GM21529 (cell line): Measurements from ENCODE around the gene RBPJ.
"Not testable (repeated sequence)": the region's sequence is repeated elsewhere in the genome, so short reads cannot be mapped to it uniquely, and the experiment has no call there.

ENCODE experiments used
- ATAC-seq: cut with Tn5 transposase; IDR thresholded peaks from one replicate; pipeline ENCODE4 v1.9.1; 2021; ENCODE audit not compliant: unreplicated experiment

Gene RBPJ

DNA sequence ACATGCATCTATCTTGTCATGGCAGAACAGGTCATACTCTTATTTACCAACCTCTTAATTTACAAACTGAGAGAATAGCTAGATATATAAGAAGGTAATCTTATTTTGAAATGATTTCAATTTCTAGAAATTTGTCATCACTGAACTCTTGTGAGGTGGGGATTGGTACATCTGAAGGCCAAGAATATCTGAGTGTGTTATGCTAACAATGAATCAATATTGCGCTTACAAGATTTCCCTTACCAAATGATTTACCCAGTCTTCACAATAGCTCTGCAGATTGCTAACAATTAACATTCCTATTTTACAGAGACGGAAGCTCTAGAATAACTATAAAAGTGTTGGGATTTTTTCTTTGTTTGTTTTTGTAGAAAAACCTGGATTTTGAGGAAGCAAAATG, 48.3 kb downstream of the RBPJ start:
- ATAC-seq: no peak

DNA sequence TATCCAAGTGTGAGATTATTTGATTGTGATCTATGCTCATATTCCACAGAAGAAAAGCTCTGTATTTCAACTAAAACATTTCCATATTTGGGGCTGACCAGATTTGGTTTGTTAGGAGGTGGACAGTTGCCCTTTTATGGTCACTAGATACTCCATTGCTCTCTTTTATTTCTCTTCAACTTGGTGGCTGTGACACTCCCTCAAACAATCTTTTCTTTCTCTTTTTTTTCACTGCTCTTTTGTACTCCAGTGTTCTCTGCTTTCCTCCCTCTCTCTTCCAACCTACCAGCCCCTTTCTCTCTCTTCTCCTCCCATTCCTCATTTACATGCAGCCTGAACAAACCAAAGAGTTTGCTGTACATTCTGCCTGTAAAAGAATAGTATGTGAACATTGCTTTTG, 48.8 kb downstream of the RBPJ start:
- ATAC-seq: no peak

DNA sequence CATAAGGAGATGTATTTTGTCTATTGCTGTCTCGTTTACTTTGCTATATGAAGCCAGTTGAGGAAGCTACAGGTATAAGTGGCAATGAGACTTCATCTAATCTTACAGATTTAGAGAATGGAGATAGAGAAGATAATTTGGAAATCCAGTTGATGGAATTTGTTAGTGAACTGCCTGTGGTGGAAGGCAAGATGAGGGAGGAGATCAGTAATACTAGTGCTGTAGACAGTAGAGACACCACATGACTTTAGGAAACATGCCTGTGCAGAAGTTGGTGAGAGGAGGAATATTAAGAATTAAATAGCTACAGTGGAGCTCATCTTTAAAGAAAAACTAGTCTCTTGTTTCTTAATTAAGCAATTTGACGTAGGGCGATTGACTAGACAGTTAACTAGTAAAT, 51.3 kb downstream of the RBPJ start:
- ATAC-seq: no peak

DNA sequence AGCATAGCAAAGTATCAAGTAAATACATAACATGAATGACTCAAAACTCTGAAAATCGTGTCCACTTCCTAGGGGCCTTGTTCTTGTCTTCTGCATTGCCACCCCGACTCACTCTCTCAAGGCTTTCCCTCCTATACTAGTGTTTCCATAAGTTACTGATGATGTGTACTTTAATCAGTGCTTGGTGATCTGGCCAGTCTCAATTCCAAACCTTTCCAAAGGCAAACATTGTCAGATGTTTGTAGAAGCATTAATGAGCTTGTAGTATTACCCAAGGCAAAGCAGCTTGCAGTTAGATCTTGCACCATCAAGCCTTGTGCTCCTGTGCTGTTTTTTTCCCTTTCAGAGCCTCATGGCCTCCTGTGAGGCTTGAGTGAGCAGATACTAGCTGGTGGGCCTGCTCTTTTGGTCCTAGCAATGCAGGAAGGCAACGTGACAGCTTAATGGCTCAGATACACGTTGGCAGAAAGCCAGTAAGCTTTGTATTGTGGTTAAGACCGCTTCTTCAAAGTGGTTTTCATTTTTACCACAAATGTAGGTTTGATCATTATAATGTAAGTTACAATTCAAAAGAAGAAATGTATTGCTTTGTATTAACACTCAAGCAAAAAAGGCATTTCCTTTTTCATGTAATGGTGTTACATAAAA, 51.8 kb downstream of the RBPJ start:
- peak; percentile 86 for ATAC-seq

DNA sequence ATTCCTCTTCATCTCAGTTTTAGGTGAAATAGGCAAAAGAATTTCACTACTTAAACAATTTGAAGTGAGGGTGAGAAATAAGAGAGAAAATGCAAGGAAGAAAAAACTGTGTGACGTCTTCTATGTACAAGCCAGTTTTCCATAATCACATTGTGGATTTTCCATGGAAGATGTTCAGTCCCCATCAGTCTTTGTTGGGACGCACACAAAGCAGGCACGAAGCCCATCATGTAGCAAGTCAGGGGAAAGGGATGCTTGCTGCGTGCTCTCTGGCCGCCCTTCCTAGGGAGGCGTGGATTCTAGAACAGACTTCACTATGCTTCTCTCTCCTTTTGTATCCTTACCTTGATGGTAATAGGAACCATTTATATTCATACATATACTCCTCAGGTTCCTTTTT, 54.7 kb downstream of the RBPJ start:
- ATAC-seq: no peak

DNA sequence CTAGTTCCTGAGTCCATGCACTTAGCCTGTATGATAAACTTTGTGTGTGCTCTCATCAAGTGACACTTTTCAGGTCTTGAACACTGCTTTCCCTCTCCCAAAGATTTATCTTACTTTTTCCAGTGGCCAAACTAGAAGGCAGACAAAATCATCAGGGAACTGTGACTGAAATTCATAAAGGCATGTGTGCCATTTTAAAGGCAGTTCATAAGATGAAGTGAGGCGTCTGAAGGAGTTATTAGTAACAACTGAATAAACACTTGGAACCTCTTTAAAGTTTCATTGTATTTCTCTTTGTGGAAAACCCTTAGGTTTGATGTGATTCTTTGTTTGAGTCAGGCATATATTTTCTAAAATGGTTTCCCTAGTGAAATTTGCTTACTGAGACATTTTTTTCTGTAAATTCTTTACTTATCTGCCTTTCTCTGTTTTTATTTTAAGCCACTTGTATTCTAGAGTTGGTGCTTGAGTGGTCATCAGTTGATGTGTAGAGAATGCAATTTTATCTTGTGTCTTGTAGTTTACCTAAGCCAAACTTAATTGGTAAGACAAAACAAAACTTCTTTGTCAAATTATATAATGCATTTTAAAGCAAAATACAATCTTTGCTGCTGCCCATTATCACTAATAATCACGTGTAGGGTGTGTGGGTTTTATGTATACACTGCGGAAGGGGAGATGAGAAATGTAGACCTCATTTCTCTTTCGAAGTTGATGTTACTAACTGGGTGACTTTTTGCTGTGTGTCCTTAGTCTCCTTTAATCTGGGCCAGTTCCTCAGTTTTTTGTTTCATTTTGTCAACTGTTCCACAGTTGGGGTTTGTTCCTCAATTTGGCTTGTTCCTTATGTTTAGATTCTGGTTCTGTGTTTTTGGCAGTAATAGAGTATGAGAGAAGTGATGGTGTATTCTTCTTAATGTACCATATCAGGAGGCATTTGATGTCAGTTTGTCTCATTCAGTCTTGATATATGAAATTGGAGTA, 56.8 kb downstream of the RBPJ start:
- ATAC-seq: no peak

DNA sequence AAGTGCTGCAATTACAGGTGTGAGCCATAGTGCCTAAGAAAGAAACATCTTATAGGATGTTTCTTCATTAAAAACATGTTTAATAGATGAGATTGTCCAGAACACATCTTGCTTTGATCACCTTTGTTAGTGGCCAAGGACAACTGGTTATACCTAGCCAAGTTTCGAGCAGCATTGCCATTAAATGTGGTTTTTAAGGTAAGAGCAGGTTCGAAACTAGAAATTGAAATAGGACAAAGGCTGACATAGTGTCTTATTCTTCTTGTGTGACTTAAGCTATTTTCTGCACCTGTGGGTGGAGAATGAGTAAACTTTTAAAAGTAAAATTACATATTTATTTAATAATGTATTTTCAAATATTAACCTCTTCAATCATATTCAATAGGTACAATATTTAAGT, 59.0 kb downstream of the RBPJ start:
- ATAC-seq: no peak

DNA sequence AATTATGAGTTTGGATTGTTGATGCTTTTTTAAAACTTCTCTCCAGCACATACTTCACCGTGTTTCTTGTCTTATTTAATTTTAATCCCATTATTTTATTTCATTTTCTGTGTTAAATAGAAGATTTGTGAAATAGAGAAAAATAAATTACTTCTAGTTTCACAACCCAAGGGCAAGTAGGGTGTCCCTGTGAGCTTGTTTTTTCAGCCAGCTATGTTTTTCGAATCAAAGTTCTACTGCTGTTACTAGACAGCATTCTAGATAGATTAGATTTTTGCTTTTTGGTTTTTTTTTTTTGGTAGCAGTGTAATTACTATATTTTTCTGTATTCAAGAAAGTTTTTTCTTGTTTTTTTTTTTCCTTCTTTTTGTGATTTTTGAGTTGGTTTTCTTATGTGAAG, 59.9 kb downstream of the RBPJ start:
- no peak for ATAC-seq

DNA sequence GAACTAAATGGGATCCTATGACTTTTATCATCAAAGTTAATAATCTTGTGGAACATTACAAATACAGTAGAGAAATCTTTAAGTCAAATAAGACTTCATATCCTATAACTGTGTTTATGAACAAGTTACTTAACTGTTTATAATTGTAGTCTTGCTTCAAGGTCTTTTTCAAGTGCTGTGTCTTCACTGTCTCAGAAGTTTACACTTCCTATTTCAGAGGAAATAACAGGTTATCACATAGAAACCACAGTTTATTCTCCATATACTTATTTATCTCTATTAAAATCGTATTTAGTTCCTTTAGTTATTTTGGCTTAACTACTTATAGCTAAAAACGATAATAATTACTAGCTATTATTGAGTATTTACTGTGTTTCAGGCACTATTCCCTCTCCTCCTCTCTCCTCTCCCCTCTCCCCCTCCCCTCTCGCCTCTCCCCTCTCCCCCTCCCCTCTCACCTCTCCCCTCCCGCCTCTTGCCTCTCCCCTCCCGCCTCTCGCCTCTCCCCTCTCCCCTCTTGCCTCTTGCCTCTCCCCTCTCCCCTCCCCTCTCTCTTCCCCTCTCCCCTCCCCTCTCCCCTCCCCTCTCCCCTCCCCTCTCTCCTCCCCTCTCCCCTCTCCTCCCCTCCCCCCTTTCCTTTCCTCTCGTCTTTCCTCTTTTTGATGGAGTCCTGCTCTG, 63.7 kb downstream of the RBPJ start:
- ATAC-seq: no peak

DNA sequence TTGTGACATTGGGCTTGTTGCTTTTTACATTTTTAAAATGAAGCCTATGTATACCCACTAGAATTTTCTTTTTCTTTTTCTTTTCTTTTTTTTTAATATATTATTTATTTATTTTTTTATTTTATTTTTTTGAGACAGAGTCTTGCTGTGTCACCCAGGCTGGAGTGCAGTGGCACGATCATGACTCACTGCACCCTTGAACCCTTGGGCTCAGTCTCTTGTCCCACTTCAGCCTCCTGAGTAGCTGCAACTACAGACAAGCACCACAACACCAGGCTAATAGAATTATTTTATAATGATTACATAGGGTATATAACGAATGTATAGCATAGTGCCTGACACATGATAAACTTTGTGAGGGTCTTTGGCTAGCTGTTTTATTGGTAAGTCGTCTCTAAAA, 64.9 kb downstream of the RBPJ start:
- ATAC-seq: no peak

DNA sequence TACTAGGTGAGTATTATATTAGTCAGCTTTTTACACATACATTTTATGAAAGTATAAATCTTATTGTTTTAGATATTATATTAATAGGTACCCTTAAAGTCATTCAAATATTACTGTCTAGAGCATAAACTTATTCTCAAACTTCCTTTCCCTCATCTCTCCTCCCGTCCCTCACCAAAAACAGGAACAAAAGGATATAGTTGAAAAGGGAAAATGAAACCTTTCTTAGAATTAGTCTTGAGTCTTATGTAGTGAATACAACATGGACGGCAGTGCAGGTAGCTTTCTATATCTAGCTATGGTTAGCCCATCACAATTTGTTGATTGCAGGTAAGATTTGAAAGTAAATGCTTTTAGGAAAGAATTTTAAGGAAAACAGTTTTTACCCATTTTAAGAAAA, 65.6 kb downstream of the RBPJ start:
- no peak for ATAC-seq

DNA sequence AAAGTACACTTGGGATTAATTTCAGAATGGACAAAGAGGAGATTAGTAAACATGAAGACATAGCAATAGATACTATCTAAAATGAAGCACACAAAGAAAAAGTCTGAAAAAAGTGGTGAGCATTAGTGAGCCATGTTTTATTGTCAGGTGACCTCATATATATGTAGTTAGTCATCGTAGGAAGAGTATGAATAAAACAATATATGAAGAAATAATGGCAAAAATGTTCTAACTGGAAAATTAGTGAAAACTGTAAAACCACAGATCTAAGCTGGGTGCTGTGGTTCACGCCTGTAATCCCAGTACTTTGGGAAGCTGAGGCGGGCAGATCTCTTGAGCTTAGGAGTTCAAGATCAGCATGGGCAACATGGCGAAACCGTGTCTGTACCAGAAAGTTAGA, 67.9 kb downstream of the RBPJ start:
- no peak for ATAC-seq

DNA sequence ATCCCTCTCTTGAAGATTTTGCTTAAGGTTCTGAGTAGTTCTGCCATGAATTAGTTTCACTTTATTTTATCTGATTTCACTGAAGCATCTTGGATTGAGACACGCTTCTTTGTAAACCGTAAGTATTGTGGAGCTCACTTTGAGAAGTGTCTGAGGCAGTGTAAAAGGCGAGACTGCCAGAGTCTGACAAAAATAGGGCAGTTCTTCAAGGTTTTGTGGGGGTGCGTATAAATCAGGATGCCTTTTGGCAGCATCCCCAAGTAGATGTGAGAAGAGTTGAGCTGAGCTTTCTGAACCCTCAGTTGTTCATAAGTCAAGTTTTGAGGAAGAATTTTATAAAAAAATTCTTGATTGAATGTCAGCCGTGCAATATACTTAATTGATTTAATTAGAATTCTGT, 76.3 kb downstream of the RBPJ start:
- no peak for ATAC-seq

DNA sequence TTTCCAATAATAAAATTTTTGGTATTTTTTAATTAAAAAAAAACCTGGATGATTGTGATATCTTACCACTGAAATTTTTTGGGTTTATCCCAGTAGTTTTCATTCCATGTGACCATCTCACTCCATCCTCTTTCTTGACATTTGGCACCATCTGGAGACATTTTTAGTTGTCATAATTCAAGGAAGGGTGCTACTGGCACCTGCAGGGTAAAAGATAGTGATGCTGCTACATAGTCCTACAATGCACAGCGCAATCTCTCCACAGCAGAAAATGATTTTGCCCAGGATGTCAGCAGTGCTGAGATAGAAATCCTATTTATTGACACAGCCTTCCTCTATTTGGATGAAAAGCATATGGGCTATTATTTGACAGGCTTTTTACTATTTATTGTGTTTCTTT, 79.3 kb downstream of the RBPJ start:
- ATAC-seq: no peak

DNA sequence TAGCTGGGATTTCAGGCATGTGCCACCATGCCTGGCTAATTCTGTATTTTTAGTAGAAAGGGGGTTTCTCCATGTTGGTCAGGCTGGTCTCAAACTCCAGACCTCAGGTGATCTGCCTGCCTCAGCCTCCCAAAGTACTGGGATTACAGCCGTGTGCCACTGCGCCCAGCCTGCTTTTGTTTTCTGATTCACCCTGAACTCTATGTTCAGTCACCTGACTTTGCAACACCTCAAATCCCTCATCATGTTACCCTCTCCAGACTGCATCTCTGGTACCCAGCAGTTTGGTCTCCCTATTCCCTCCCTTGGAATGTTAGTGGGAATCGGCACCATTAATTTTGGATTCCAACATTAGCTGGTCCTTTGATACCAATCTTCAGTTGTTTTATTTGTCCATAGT, 81.2 kb downstream of the RBPJ start:
- ATAC-seq: not testable (repeated sequence)

DNA sequence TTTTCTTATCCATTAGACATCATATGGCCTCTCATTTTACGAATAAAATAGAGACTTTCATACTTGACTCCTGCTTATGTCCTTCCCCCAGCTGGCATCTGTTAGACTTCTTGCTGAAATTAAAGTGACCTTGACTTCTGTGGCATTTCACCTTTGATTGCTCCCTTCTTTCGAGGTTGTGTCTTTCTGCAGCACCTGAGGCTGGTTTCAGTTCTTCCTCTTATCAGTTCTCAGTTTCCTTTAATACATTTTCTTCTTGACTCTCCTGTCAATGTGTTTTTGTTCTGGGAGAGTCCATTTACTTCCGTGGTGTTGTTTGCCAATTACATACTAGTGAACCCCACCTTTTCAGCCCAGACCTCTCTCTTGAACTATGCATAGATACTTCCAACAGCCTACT, 81.6 kb downstream of the RBPJ start:
- ATAC-seq: peak; percentile 68

DNA sequence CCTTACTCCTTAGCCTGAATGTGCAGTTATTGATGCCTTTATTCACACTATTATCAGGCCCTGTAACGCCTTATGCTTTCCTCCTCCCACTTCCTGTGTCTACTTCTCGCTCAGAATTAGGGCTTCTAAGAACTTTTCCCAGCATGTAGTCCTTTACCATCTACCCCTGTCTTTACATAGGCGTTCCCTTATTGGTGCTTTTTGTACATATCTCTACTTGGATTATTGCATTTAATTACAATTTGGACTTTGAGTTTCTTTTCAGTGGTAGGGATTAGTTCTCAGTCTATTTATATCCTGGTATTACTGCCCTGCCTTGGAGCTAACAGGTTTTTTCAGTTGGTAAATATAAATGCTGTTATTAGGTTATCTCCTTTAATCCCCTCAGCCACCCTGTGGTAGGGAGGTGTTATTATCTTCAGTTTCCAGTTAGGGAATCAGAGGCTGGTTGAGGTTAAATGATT, 84.0 kb downstream of the RBPJ start:
- no peak for ATAC-seq

DNA sequence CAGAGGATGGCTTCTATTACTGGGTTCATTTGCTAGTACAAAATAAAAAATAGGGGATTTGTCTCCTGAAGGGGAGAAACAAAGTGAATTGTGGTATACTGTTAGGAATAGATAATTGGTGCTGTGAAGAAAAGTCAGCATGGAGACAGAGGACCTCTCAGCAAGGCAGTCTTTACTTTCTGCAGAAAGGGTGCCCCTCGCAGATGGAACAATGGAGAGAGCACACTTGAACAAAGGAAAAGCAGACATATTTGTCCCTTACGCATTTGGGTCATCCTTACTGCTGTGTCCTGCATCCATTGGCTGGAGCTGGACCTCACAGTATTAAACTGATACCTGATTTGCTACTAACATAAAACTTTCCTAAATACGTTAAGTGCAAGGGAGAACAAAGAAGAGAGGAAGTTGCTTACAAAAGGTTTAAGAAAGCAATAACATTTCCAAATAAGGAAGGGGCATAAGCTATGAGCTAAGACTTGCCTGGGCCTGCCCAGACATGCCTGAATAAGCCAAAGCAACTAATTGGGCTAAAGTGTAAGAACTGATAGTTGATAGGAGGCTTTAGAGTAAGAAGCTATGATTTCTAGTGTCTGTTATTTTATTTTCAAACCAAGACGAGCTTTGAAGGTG, 85.6 kb downstream of the RBPJ start:
- no peak for ATAC-seq

DNA sequence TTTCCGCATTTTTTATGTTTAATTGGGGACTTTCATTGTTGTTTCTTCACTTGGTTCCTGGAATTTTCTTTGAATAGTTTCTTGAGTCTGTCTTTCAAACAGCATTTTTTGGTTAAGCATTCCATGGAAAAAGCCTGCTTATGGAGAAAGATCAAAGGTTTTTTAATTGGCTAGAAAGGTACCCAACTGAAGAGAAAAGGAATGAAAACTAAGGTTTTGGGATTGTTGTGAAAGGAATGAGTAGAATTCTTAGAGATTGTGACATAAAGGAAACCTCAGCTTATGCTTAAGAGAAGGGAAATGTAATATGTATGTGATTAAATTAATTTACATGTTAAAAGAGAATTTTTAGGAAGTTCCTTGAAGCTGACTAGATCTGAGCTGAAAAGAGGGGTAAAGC, 86.7 kb downstream of the RBPJ start:
- ATAC-seq: no peak

DNA sequence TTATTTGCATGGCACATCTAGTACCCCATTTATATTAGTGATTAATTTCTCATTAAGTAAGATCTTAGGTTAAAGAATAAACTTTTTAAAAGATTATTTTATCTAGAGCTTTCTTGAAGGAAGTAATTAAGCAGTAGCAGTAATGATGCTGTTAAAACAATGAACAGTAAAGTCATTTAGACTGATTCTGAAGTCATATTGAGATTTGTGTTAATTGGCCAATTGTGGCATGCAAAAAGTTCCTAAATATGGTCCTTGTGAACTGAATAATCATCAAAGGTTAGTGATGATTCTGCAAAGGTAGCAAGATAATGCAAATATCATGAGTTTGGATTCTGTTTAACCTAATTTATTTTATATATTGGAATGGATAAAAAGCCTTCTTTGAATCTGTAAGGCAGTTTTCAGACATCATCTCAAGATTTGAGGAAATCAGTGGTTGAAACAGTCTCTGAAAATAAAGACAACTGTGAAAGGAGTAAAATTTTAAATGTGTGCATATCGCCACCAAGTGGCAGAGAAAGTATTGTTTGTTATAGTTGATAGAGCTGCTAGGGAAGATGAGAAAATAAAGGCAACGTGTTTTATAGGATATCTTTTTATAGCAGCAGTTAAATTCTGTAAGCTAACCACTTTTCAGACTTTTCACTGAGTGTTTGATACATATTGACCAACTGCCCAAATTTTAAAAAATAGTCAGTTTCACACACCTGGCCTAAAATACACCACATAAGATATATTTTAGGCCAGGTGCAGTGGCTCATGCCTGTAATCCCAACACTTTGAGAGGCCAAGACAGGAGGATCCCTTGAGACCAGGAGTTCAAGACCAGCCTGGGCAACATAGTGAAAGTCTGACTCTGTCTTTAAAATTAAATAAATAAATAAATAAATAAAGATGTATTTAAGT, 89.8 kb downstream of the RBPJ start:
- peak; percentile 82 for ATAC-seq
